Neural cell (in vitro differentiated cells): ENCODE measurements around the gene DLST. TPM values are rescaled to one million over a fixed set of nuclear protein-coding genes. Genes with fewer than 3 reads are reported as not detected.

Source experiments
- H2AFZ ChIP-seq: fragments of 200-600, 300-800 bp; sonication (generic), shearing (Covaris generic); 2 replicates; pipeline ENCODE4 v1.6.0; 2014; ENCODE audit warnings: low read depth, mild to moderate bottlenecking, antibody characterized with exemption, low read length, moderate library complexity
- H3F3A ChIP-seq: fragments of 200-600 bp; shearing (Covaris generic); 2 replicates; pipeline ENCODE4 v1.6.1; 2016; ENCODE audit warnings: mild to moderate bottlenecking, moderate library complexity, mixed read lengths, antibody characterized with exemption, low read length; ENCODE audit not compliant: insufficient read depth, poor library complexity, severe bottlenecking
- H3K27ac ChIP-seq: fragments of 200-600, 300-800 bp; sonication (generic), shearing (Covaris generic); 2 replicates; pipeline ENCODE4 v1.5.1; 2014; ENCODE audit warnings: mild to moderate bottlenecking, low read length, moderate library complexity
- H3K27me3 ChIP-seq: fragments of 300-800, 200-600 bp; sonication (generic), shearing (Covaris generic); 2 replicates; pipeline ENCODE4 v1.6.0; 2014; ENCODE audit warnings: mild to moderate bottlenecking, low read depth, low read length, moderate library complexity; ENCODE audit not compliant: insufficient read depth
- H3K36me3 ChIP-seq: fragments of 300-800, 200-600 bp; sonication (generic), shearing (Covaris generic); 2 replicates; pipeline ENCODE4 v1.5.1; 2014; ENCODE audit warnings: mild to moderate bottlenecking, antibody characterized with exemption, low read length, moderate library complexity; ENCODE audit not compliant: insufficient read depth
- H3K4me2 ChIP-seq: fragments of 300-800, 200-600 bp; sonication (generic), shearing (Covaris generic); 2 replicates; pipeline ENCODE4 v1.6.0; 2014; ENCODE audit warnings: mild to moderate bottlenecking, low read length
- H3K4me3 ChIP-seq: fragments of 300-800, 200-600 bp; sonication (generic), shearing (Covaris generic); 2 replicates; pipeline ENCODE4 v1.5.1; 2014; ENCODE audit warnings: mild to moderate bottlenecking, low read length, moderate library complexity
- H3K79me2 ChIP-seq: fragments of 200-600 bp; shearing (Covaris generic); replicated peaks from 2 replicates; pipeline ENCODE4 v1.6.0; 2014; ENCODE audit warnings: mild to moderate bottlenecking, low read length, moderate library complexity; ENCODE audit not compliant: insufficient read depth
- H3K9ac ChIP-seq: fragments of 300-800, 200-600 bp; sonication (generic), shearing (Covaris generic); 2 replicates; pipeline ENCODE4 v1.6.1; 2016; ENCODE audit warnings: mild to moderate bottlenecking, low read length, mixed read lengths
- H3K9me2 ChIP-seq: fragments of 200-600 bp; shearing (Covaris generic); 2 replicates; pipeline ENCODE4 v1.6.1; 2016; ENCODE audit warnings: mild to moderate bottlenecking, low read length, mixed read lengths; ENCODE audit not compliant: insufficient read depth
- H3K9me3 ChIP-seq: fragments of 200-600, 300-800 bp; sonication (generic), shearing (Covaris generic); 2 replicates; pipeline ENCODE4 v1.6.1; 2016; ENCODE audit warnings: mild to moderate bottlenecking, mixed run types, low read length, moderate library complexity, mixed read lengths
- H4K20me1 ChIP-seq: fragments of 200-600 bp; shearing (Covaris generic); 2 replicates; pipeline ENCODE4 v1.6.1; 2016; ENCODE audit warnings: mild to moderate bottlenecking, mixed run types; ENCODE audit not compliant: insufficient read depth
- EP300 ChIP-seq: fragments of 450-650 bp; conservative IDR thresholded peaks from 2 replicates; pipeline ENCODE4 v1.6.1; 2014; ENCODE audit warnings: antibody characterized with exemption, mild to moderate bottlenecking, moderate library complexity; ENCODE audit not compliant: poor library complexity, severe bottlenecking
- EZH2 ChIP-seq: fragments of 200-600, 300-800 bp; shearing (Covaris generic), sonication (generic); IDR thresholded peaks from 2 replicates; pipeline ENCODE4 v1.6.1; 2014; ENCODE audit warnings: antibody characterized with exemption, low read length, borderline replicate concordance, mild to moderate bottlenecking; ENCODE audit not compliant: insufficient read depth, poor library complexity, severe bottlenecking
- MXI1 ChIP-seq: fragments of 450-650 bp; conservative IDR thresholded peaks from 2 replicates; pipeline ENCODE4 v1.6.1; 2014; ENCODE audit warnings: antibody characterized with exemption, mild to moderate bottlenecking; ENCODE audit not compliant: poor library complexity, severe bottlenecking
- POLR2AphosphoS5 ChIP-seq: IDR thresholded peaks from 2 replicates; pipeline ENCODE4 v1.6.1; 2012
- RAD21 ChIP-seq: fragments of 450-650 bp; conservative IDR thresholded peaks from 2 replicates; pipeline ENCODE4 v1.6.1; 2014; ENCODE audit warnings: antibody characterized with exemption, mild to moderate bottlenecking, moderate library complexity
- REST ChIP-seq: IDR thresholded peaks from 2 replicates; pipeline ENCODE4 v1.6.1; 2012; ENCODE audit warnings: borderline replicate concordance
- SMC3 ChIP-seq: fragments of 450-650 bp; conservative IDR thresholded peaks from 2 replicates; pipeline ENCODE4 v1.6.1; 2014; ENCODE audit warnings: antibody characterized with exemption, mild to moderate bottlenecking, moderate library complexity; ENCODE audit not compliant: poor library complexity
- TAF1 ChIP-seq: IDR thresholded peaks from 2 replicates; pipeline ENCODE4 v1.6.1; 2012; ENCODE audit warnings: low read depth
- polyA plus RNA-seq: library from polyadenylated mRNA; depleted of rRNA; stranded (reverse); fragments of >200 nt; gene quantifications from 2 replicates; pipeline ENCODE4 v1.2.3, GENCODE V29; 2014
- TF ChIP-seq, protein P1 (sequence below): fragments of 450-650 bp; IDR thresholded peaks from 2 replicates; pipeline ENCODE4 v1.5.1; 2014; ENCODE audit warnings: antibody characterized with exemption, mild to moderate bottlenecking, moderate library complexity; ENCODE audit not compliant: poor library complexity, severe bottlenecking

The DLST gene
- polyA plus RNA-seq, 1 donor from 2014 or later = 59.7 TPM

- no peak overlapping the region for H3K4me3 ChIP-seq
- H3K9me2 ChIP-seq = no peaks in the 10 kb centered on the region
- no peaks in the 10 kb centered on the region for H3F3A ChIP-seq
- no peaks in the 10 kb centered on the region for H3K9me3 ChIP-seq
- H2AFZ ChIP-seq = no peak overlapping the region
- no peaks in the 10 kb centered on the region for H3K36me3 ChIP-seq
- H4K20me1 ChIP-seq = no peaks in the 10 kb centered on the region
- no peak overlapping the region for H3K9ac ChIP-seq
- no peak overlapping the region for H3K27ac ChIP-seq
- H3K79me2 ChIP-seq = no peaks in the 10 kb centered on the region
- TF ChIP-seq, protein P1, sequence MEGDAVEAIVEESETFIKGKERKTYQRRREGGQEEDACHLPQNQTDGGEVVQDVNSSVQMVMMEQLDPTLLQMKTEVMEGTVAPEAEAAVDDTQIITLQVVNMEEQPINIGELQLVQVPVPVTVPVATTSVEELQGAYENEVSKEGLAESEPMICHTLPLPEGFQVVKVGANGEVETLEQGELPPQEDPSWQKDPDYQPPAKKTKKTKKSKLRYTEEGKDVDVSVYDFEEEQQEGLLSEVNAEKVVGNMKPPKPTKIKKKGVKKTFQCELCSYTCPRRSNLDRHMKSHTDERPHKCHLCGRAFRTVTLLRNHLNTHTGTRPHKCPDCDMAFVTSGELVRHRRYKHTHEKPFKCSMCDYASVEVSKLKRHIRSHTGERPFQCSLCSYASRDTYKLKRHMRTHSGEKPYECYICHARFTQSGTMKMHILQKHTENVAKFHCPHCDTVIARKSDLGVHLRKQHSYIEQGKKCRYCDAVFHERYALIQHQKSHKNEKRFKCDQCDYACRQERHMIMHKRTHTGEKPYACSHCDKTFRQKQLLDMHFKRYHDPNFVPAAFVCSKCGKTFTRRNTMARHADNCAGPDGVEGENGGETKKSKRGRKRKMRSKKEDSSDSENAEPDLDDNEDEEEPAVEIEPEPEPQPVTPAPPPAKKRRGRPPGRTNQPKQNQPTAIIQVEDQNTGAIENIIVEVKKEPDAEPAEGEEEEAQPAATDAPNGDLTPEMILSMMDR = no peak
- TF ChIP-seq TAF1 (no peak), EZH2 (no peak), EP300 (no peak), MXI1 (no peak), RAD21 (no peak), POLR2AphosphoS5 (no peak), SMC3 (no peak)
- no peaks in the 10 kb centered on the region for H3K27me3 ChIP-seq
- H3K4me2 ChIP-seq = no peak overlapping the region
Observed at GRCh38 chr14:74913393-74913910, 31.7 kb downstream of the DLST start.

DNA sequence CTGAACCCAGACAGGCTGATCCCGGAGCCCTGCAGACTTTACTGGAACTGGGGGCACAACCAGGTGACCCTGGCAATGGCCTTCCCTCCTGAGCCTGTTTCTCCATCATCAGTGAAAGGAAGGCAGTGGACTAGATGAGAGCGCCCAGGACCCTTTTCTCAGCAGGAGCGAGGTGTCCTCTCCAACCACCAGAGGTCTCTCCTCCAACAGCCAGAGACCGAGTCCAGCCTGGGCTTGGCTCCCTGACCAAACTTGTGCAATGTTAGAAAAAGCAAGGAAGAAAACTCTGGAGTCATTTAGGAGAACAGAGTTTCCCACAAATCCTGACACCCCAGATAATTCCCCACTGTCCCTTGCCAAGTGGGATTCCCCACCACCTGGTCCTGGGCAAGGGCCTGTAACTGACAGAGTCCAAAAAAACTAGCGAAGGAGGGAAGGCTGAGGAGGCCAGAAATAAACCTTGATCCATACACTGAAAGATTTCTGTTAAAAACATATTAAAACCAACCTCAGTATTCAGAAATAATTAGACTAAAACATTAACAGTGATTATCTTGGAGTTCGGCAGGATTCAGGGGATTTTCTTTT is 32.4 kb downstream of the DLST start:
- no peak overlapping the region for H3K4me2 ChIP-seq
- H3F3A ChIP-seq = no peaks in the 10 kb centered on the region
- TF ChIP-seq SMC3 = peak; percentile 54
- TF ChIP-seq, protein P1 = peak; percentile 45
- TF ChIP-seq RAD21 = peak; percentile 44
- TF ChIP-seq MXI1 = no peak
- no peak for TF ChIP-seq TAF1
- TF ChIP-seq REST = no peak
- H3K4me3 ChIP-seq = no peak overlapping the region
- H3K27me3 ChIP-seq = no peaks in the 10 kb centered on the region
- no peaks in the 10 kb centered on the region for H4K20me1 ChIP-seq
- no peak overlapping the region for H3K9ac ChIP-seq
- H3K27ac ChIP-seq = no peak overlapping the region
- no peaks in the 10 kb centered on the region for H3K9me2 ChIP-seq
- H3K79me2 ChIP-seq = no peaks in the 10 kb centered on the region
- no peaks in the 10 kb centered on the region for H3K9me3 ChIP-seq
- no peak overlapping the region for H2AFZ ChIP-seq
- no peaks in the 10 kb centered on the region for H3K36me3 ChIP-seq
